Activated naive CD4-positive, alpha-beta T cell treated with anti-CD3 and anti-CD28 coated beads for 36 hours (primary cell): ENCODE data around the gene ZFHX3. TPM values are rescaled to one million over a fixed set of nuclear protein-coding genes. Genes with fewer than 3 reads are reported as not detected.

Source experiments
- CTCF ChIA-PET: fragments of 350-600 bp; sonication (Branson Sonifier 250); formaldehyde crosslinking; loops from one replicate; lab custom pipeline; 2021; ENCODE audit warnings: antibody characterized with exemption; lab: Charles Lee
- DNase-seq: peaks from one replicate; pipeline ENCODE4 v3.0.0-alpha.2; 2020
- H3K27ac Mint-ChIP-seq: one replicate; pipeline ENCODE4 v1.8.0; 2021; ENCODE audit warnings: mild to moderate bottlenecking, mixed read lengths
- H3K27me3 Mint-ChIP-seq: one replicate; pipeline ENCODE4 v1.8.0; 2021; ENCODE audit warnings: low read depth, mixed read lengths
- H3K36me3 Mint-ChIP-seq: one replicate; pipeline ENCODE4 v1.8.0; 2021; ENCODE audit warnings: low read depth, mixed read lengths
- H3K4me1 Mint-ChIP-seq: one replicate; pipeline ENCODE4 v1.8.0; 2021; ENCODE audit warnings: low read depth, mixed read lengths
- H3K4me3 Mint-ChIP-seq: one replicate; pipeline ENCODE4 v1.8.0; 2021; ENCODE audit warnings: mild to moderate bottlenecking, moderate library complexity, mixed read lengths
- H3K9me3 Mint-ChIP-seq: one replicate; pipeline ENCODE4 v1.8.0; 2021; ENCODE audit warnings: mixed read lengths
- intact Hi-C: fragments of 100-400 bp; cut with micrococcal nuclease; formaldehyde crosslinking; loops from one replicate; pipeline ENCODE4 v1.15.1; 2023
- total RNA-seq, 2 experiments: library from RNA; stranded (reverse); gene quantifications; one replicate each; pipeline ENCODE4 v1.2.3, GENCODE V29; 2021

The ZFHX3 gene
- total RNA-seq, 2 experiments from 2014 or later, result 0.44 to 0.72 TPM

DNA sequence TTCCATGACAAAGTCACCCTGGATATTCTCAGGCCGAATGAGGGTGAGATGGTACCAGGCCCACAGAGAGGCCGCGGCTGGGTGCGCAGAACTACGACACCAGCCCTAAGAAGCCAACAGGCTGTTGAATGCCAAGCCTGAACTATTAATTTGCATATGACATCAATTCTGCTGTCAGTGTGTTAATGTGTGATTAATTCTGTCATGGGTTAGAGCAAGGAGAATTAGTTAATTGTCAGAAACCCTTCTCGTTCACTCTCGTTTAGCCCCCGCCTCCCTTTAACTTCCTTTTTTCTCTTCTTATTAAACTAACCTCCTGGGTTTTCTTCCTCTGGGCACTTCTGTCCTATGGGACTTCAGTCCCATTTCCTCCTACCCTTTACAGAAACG, 123.4 kb downstream of the ZFHX3 start:
- H3K27ac Mint-ChIP-seq, result no peak overlapping the region
- H3K27me3 Mint-ChIP-seq, result peaks cover 3% of the 10 kb centered on the region
- CTCF ChIA-PET, result interaction anchor here (1.2 kb wide), 1 partner anchor 8 kb away, joined by 3 read pairs; no protein-coding TSS in a partner anchor
- no peaks in the 10 kb centered on the region for H3K9me3 Mint-ChIP-seq
- no peak overlapping the region for H3K4me3 Mint-ChIP-seq
- intact Hi-C loops, result no loop called here
- no peak for DNase-seq
- H3K4me1 Mint-ChIP-seq, result peaks cover 13% of the 10 kb centered on the region
- no peaks in the 10 kb centered on the region for H3K36me3 Mint-ChIP-seq

DNA sequence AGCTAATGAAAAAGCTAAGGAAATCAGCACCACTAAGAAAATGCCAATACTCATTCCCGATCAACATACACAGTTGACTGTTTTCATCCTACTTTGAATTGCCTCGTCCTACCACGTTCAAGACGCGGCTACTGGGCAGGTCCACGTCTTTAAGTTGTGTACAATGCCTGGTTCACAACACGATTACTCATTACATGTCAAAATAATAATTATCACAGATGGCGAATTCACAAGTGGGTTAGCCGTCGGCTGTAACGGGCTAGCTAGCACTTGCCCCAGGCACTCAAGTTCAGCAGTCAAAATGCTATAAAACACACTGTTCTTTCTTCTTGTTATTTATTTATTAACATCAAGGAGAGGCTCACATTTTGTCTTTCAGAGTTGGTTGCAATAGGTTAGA, 124.2 kb downstream of the ZFHX3 start:
- no peak overlapping the region for H3K27ac Mint-ChIP-seq
- no peaks in the 10 kb centered on the region for H3K36me3 Mint-ChIP-seq
- CTCF ChIA-PET, result interaction anchor here (1.2 kb wide), 1 partner anchor 8 kb away, joined by 3 read pairs; no protein-coding TSS in a partner anchor
- H3K4me3 Mint-ChIP-seq, result no peak overlapping the region
- no peaks in the 10 kb centered on the region for H3K9me3 Mint-ChIP-seq
- H3K4me1 Mint-ChIP-seq, result peaks cover 13% of the 10 kb centered on the region
- intact Hi-C loops, result no loop called here
- H3K27me3 Mint-ChIP-seq, result peaks cover 3% of the 10 kb centered on the region
- no peak for DNase-seq

DNA sequence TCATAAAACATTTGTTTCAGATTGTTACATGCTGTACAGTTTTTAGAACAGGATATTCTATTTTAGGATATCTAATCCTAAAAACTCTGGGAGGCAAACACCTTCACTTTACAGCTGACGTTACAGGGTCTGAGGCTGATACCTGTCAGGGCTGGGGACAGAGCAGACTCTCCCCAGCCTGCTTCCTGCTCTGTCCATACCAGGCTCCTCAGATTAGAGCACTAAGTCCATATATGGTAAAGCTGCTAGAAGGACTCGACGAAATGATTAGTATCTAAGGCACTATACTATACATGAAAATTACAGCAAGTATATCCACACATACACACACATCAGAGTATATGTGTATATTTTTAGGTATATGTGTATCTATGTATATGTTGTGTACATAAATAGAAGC, 125.2 kb downstream of the ZFHX3 start:
- H3K27ac Mint-ChIP-seq, result no peak overlapping the region
- CTCF ChIA-PET, result no interaction called here

DNA sequence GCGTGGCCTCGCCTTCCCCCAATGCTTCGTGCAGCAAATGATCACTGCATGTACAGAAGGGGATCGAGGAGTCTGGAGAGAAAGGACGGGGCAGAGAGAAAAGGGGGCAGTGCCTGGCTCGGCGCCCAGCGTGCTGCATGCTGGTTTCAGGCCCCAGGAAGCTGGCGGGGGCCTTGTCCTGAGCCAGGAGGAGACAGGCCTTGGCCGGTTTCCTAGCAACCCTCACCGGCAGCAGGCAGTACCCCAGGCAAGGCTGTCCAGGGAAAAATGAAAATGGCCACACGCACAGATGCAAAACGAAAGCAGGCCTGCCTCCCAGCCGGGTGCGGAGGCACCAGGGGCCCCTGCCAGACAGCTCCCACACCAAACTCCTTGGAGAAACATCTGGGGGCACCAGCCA, 126.3 kb downstream of the ZFHX3 start:
- no peaks in the 10 kb centered on the region for H3K9me3 Mint-ChIP-seq
- peak overlapping the region; percentile 22 for H3K4me3 Mint-ChIP-seq
- intact Hi-C loops, result no loop called here

More for the DNA sequence above, 125.2 kb downstream of the ZFHX3 start:
- intact Hi-C loops, result no loop called here
- H3K27me3 Mint-ChIP-seq, result peaks cover 3% of the 10 kb centered on the region
- H3K36me3 Mint-ChIP-seq, result no peaks in the 10 kb centered on the region
- peaks cover 13% of the 10 kb centered on the region for H3K4me1 Mint-ChIP-seq
- H3K4me3 Mint-ChIP-seq, result no peak overlapping the region
- no peak for DNase-seq
- no peaks in the 10 kb centered on the region for H3K9me3 Mint-ChIP-seq

DNA sequence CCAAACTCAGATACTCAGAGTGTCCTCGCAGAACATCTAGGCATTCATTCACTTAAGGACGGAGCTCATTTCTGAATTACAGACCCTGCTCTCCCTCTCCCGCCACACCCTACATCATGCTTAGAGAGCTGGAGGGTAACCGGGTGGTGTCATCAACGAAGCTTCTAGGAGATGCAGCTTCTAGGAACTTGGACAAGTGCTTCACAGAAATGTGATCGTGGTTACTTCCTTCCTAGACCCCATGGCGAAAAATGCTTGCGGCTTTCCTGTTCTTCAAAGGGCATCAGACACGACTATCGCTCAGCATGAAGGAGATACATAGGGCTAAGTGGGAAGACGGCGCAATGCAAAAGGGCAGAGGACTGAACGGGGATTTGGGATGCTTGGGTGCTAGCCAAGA, 126.8 kb downstream of the ZFHX3 start:
- peak; percentile 14 for DNase-seq
- Mint-ChIP-seq H3K27ac (no peak overlapping the region), H3K4me1 (peaks cover 13% of the 10 kb centered on the region), H3K9me3 (no peaks in the 10 kb centered on the region), H3K36me3 (no peaks in the 10 kb centered on the region), H3K4me3 (peak overlapping the region; percentile 22), H3K27me3 (peaks cover 3% of the 10 kb centered on the region)
- CTCF ChIA-PET, result interaction anchor here (0.7 kb wide), 1 partner anchor 18 kb away, joined by 3 read pairs; no protein-coding TSS in a partner anchor
- intact Hi-C loops, result no loop called here

More for the DNA sequence above, 126.3 kb downstream of the ZFHX3 start:
- Mint-ChIP-seq H3K27ac (no peak overlapping the region), H3K36me3 (no peaks in the 10 kb centered on the region), H3K4me1 (peaks cover 13% of the 10 kb centered on the region), H3K27me3 (peaks cover 3% of the 10 kb centered on the region)
- no peak for DNase-seq
- CTCF ChIA-PET, result no interaction called here

DNA sequence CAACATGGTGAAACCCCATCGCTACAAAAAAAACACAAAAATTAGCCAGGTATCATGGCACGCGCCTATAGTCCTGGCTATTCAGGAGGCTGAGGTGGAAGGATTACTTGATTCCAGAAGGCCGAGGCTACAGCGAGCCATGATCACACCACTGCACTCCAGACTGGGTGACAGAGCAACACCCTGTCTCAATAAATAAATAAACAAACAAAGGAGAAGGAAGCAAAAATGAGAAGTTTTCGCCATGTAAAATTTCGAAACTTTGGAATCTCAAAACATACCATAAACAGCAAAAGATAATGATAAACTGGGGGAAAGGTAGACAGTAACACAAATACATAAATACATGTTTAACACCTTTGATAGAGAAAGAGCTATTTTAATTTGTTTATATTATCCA, 130.9 kb downstream of the ZFHX3 start:
- no peak overlapping the region for H3K27ac Mint-ChIP-seq
- no peak for DNase-seq
- CTCF ChIA-PET, result interaction anchor here (1.2 to 1.6 kb wide), 2 partner anchors 8 to 84 kb away, joined by 3 read pairs; no protein-coding TSS in a partner anchor

DNA sequence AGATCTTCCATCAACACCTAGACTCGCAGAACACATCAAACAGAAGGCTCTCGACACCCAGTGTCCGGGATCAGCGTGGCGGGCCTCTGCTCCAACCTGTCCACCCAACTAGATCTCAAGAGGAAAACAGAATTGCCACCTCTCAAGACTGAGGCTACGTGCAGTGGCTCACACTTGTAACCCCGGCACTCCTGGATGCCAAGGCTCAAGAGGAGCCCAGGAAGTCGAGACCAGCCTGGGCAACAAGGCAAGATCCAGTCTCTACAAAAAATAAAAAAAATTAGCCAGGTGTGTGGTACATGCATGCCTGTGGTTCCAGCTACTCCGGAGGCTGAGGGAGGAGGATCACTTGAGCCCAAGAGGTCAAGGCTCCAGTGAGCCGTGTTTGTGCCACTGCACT, 132.6 kb downstream of the ZFHX3 start:
- no peak overlapping the region for H3K4me3 Mint-ChIP-seq
- H3K36me3 Mint-ChIP-seq, result no peaks in the 10 kb centered on the region
- intact Hi-C loops, result no loop called here
- no peak overlapping the region for H3K27ac Mint-ChIP-seq
- DNase-seq, result no peak
- CTCF ChIA-PET, result no interaction called here
- H3K9me3 Mint-ChIP-seq, result no peaks in the 10 kb centered on the region
- peaks cover 2% of the 10 kb centered on the region for H3K4me1 Mint-ChIP-seq
- H3K27me3 Mint-ChIP-seq, result peaks cover 2% of the 10 kb centered on the region

More for the DNA sequence above, 130.9 kb downstream of the ZFHX3 start:
- Mint-ChIP-seq H3K27me3 (peaks cover 5% of the 10 kb centered on the region), H3K4me1 (peaks cover 11% of the 10 kb centered on the region), H3K36me3 (no peaks in the 10 kb centered on the region), H3K4me3 (no peak overlapping the region), H3K9me3 (no peaks in the 10 kb centered on the region)
- intact Hi-C loops, result no loop called here

DNA sequence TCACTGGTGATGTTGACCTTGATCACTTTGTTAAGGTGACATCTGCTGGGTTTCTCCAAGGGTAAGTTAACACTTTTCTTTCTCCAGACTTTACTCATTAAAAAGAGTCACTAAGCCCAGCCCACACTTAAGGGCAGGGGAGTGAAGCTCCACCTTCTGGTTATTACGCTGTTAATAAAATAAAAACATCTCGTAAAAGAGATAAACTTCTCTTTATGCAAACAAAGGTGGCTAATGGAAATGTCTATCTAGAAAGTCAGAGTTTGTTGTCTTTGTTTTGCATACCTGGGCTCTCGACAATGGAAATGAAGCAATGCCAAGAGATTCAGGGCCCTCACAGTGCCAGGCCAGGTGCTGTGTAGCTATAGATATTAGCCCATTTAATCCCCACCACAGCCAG, 134.4 kb downstream of the ZFHX3 start:
- Mint-ChIP-seq H3K9me3 (no peaks in the 10 kb centered on the region), H3K27me3 (peaks cover 2% of the 10 kb centered on the region), H3K4me3 (no peak overlapping the region), H3K27ac (no peak overlapping the region), H3K36me3 (no peaks in the 10 kb centered on the region), H3K4me1 (no peaks in the 10 kb centered on the region)
- CTCF ChIA-PET, result no interaction called here
- intact Hi-C loops, result no loop called here
- no peak for DNase-seq

DNA sequence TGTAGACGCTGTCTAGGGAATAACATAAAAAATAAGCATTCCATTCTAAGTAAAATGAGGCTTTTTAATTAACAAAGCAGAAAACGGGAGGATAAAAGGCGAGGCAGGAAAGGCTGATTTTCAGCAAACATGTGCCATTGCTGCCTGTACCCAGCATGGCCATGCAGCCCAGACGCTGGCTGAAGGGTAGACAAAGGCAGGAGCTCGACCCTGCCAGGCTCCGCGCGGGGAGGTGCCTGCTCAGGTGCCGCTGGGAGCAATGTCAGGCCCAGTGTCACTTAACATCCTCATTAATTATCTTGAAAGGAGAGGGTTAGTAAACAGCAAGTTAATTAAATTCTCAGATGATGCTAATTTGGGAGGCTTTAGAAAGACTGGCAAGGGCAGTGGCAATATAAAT, 136.0 kb downstream of the ZFHX3 start:
- DNase-seq, result no peak
- CTCF ChIA-PET, result no interaction called here
- Mint-ChIP-seq H3K36me3 (no peaks in the 10 kb centered on the region), H3K4me1 (no peaks in the 10 kb centered on the region), H3K27me3 (peaks cover 2% of the 10 kb centered on the region), H3K27ac (no peak overlapping the region), H3K9me3 (no peaks in the 10 kb centered on the region), H3K4me3 (no peak overlapping the region)
- intact Hi-C loops, result no loop called here

DNA sequence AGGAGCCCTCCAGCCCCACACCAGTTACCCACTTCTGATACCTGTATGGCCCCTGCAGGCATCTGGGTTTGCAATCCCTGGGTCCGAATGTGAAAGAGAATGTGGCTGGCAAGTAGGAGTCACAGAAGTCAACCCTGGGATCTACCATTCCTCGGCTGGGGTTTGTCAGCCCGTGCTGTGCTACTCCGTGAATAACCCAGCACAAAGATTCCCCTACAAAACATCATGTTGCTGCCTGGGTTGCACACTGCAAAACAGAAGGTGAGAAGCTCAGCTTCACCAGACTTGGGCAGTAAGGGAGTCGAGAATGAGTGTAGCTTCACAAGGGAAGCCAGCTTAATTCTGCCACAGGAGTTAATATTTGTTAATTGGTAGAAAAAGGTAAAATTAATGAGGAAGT, 137.1 kb downstream of the ZFHX3 start:
- H3K4me1 Mint-ChIP-seq, result no peaks in the 10 kb centered on the region
- no peaks in the 10 kb centered on the region for H3K9me3 Mint-ChIP-seq
- CTCF ChIA-PET, result no interaction called here

DNA sequence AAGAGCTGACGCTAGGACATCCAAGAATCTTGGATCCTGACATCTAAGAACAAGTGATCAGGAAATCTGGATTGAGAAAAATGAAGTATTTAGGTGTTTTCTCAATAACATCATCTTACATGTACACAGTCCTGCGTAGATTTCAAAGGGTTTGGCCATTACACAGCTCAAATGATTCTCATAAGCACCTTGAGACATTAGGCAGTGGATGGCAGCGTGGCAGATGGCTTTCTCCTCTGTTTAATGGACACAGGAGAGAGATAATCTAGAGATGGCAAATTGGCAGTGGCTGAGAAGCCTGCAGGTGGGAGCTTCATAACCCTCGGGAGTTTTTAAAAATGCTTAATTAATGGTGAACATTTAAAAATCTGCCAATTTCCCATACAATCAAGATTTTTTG, 137.5 kb downstream of the ZFHX3 start:
- H3K27ac Mint-ChIP-seq, result no peak overlapping the region
- H3K27me3 Mint-ChIP-seq, result peaks cover 2% of the 10 kb centered on the region
- H3K36me3 Mint-ChIP-seq, result no peaks in the 10 kb centered on the region
- no peaks in the 10 kb centered on the region for H3K9me3 Mint-ChIP-seq
- CTCF ChIA-PET, result no interaction called here
- intact Hi-C loops, result no loop called here
- no peak overlapping the region for H3K4me3 Mint-ChIP-seq
- no peaks in the 10 kb centered on the region for H3K4me1 Mint-ChIP-seq
- no peak for DNase-seq

More for the DNA sequence above, 137.1 kb downstream of the ZFHX3 start:
- peaks cover 2% of the 10 kb centered on the region for H3K27me3 Mint-ChIP-seq
- no peak for DNase-seq
- intact Hi-C loops, result no loop called here
- no peaks in the 10 kb centered on the region for H3K36me3 Mint-ChIP-seq
- no peak overlapping the region for H3K4me3 Mint-ChIP-seq
- H3K27ac Mint-ChIP-seq, result no peak overlapping the region

DNA sequence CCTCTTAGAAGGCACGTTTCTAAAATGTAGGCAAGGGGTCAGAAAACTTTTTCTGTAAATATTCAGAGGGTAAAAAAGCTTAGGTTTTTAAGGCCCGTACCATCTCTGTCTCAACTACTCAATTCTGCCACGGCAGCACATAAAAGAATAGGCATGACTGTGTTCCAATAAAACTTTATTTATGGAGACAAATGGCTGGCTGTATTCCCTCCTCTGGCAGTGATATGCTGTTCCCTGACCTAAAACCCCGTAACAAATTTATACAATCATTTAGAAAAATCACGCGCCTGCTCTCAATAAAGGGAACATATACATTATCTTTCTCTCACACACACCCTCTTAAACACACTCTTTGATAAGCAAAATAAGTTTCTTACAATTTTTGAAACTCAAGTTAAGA, 138.7 kb downstream of the ZFHX3 start:
- DNase-seq, result no peak
- CTCF ChIA-PET, result interaction anchor here (1.1 kb wide), 1 partner anchor 9 kb away, joined by 3 read pairs; no protein-coding TSS in a partner anchor
- intact Hi-C loops, result no loop called here
- H3K4me3 Mint-ChIP-seq, result no peak overlapping the region
- no peak overlapping the region for H3K27ac Mint-ChIP-seq
- no peaks in the 10 kb centered on the region for H3K9me3 Mint-ChIP-seq
- H3K36me3 Mint-ChIP-seq, result no peaks in the 10 kb centered on the region
- H3K27me3 Mint-ChIP-seq, result peaks cover 2% of the 10 kb centered on the region
- H3K4me1 Mint-ChIP-seq, result no peaks in the 10 kb centered on the region

DNA sequence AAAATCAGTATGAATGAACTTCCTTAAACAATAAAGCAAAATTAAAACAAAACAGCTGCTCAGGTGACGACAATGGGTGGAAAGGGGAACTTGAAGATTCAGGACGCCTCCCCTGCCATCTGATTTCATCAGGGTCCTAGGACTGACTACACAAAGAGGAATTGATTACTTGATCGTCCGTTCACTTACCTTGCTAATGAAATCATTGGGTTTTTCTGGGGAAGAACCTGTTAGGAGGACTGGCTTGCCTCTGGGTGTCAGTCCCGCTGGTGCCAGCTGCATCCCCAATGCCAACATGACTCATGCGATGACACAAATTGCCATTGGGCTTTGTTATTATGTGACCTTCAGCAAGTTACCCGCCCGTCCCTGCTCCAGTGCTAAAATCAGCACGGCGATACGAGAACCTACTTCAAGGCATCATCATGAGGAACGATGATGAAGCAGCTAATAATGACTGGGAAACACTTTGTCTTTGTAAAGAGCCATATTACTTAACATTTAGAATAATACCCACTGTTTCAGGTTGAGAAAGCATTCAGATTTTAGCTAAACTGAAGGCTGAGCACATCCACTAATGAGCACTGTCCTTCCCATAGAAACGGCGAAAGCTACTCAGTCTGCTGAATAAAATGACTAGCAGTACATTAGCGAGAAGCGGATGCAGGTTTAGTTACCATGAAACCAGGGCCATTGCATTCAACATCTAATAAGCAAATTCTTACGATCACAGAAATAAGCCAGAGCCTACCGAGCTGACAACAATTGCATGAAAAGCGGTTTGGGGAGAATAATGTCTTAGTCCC, 139.4 kb downstream of the ZFHX3 start:
- H3K4me1 Mint-ChIP-seq, result no peaks in the 10 kb centered on the region
- no peak overlapping the region for H3K4me3 Mint-ChIP-seq
- no peak for DNase-seq
- H3K9me3 Mint-ChIP-seq, result no peaks in the 10 kb centered on the region
- H3K27ac Mint-ChIP-seq, result no peak overlapping the region
- peaks cover 2% of the 10 kb centered on the region for H3K27me3 Mint-ChIP-seq
- intact Hi-C loops, result no loop called here
- no peaks in the 10 kb centered on the region for H3K36me3 Mint-ChIP-seq
- CTCF ChIA-PET, result interaction anchor here (1.1 kb wide), 1 partner anchor 9 kb away, joined by 3 read pairs; no protein-coding TSS in a partner anchor
